ENCODE results near the gene E2F3.

E2F3 gene

GRCh38 chr6:20402342-20403069, 827 bp downstream of the E2F3 start:
- DNase-seq: peak; percentile 10 to 12

- DNase-seq: peak; percentile 88 to 91
Observed at GRCh38 chr6:20403070-20403765, 1.5 kb downstream of the E2F3 start.

DNA sequence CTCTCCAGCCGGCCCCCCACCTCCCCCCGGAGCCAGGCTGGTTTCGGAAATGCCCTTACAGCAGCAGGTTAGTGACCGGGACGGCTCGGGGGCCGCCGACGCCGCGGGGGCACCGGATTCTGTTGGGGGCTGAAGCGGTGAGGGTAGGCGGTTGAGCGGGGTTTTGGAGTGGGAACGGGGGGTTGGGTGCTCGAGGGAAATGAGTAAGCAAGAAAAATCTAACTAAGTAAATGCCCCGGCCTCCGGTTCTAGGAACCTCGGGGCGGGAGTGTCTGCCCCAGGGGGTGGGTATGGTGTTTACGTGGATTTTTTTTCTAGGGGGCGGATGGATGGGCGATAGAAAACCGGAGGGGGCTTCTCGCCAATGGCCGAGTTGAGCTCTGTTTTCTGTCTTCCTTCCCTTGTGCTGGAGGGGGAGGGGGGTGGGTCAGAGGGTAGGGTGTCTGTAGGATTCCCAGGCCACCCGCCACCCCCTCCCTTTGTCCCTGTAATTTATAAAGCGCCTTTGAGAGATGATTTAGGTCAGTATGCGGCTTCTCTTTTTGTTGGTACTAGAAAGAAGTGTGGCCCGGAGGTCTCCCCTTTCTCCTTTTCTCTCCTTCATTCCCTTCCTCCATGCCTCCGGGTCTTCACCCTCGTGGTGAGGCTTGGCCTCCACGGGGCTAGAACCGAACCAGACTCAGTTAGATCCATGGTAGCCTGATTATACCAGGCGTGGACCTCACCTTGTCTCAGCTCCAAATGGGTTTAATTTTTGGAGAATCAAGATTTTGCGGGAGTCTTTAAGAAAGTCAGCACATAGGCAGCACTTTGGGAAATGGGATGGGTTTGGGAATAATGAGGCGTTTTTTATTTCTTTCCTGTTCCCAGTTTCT, 2.3 kb downstream of the E2F3 start:
- peak; percentile 76 to 83 for DNase-seq

GRCh38 chr6:20404641-20405032, 3.0 kb downstream of the E2F3 start:
- DNase-seq: peak; percentile 68 to 72

DNA sequence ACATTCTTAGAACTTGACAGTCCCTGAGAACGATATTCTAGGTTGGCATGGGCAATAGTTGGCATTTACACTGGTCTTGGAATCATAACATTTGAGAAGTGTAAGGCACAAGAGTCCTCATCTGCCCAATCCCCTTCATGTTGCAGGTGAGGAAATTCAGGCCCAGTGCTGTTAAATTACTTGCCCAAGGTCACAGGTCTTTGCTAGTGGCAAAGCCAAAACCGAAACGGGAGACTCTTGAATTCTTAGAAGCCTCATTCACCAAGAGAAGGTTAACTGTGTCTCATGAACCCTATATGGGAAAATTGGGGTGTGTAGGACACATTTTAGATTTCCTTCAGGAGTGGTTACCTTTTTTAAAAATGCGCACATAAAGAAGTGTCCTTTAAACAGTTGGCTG, 7.2 kb downstream of the E2F3 start:
- no peak for DNase-seq

- DNase-seq: no peak
Observed at GRCh38 chr6:20409427-20409971, 7.8 kb downstream of the E2F3 start.

DNA sequence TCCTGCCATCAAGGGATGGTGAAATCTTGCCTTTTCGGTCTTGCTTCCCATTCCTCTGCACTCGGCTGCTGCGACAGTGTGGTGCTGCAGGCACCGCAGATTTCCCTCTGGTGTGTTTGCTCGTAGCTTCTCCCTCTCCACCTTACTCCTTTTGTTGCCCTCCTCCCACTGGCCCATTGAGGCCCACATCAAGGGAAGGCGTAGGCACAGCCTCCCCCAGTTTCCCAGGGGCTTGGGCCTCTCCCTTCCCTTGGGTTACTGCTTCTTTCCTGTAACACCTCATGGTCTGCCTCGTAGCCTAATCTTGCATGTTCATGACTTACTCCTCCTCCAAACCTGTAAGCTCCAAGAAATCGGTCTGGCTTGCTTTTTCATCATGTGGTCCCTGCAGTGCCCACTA, 9.9 kb downstream of the E2F3 start:
- no peak for DNase-seq

- DNase-seq: no peak
Observed at GRCh38 chr6:20411953-20412681, 10.4 kb downstream of the E2F3 start.

- no peak for DNase-seq
Observed at GRCh38 chr6:20412682-20413073, 11.0 kb downstream of the E2F3 start.

DNA sequence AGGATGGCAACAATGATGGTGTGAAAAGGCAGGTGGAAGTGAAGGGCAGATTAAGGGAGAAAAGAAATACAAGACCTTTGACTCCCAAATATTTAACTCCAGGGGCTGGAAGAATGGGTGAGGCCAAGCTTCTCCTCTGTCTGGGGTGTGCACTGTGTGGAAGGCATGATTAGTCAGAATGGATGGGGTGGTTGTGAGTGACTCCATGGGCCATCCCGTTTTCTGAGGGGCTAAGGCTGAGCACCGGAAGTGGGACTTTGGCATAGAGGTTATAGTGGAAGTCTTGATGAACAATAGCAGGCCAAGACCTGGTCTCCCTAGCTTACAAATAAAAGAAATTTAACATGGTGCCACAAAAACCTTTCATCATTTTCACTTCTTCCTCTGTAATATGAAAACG, 12.1 kb downstream of the E2F3 start:
- DNase-seq: no peak

DNA sequence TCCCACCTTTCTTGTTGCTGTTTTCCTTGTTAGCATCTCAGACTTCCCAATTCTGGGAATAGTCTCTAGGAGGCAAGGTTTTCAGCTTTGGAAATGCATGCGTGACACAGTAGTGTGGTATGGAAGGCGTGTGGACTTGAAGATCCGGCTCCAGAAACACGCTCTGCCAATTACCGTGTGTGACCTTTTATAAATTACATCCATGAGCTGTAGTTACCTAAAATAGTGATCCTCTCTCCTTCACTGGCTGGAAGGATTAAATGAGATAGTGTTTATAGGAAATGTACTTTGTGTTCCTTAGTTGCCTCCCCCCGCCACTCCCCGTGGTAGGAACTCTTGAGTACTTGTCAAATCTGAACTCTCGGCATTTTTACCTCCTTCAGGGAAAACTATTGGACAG, 13.0 kb downstream of the E2F3 start:
- DNase-seq: no peak

DNA sequence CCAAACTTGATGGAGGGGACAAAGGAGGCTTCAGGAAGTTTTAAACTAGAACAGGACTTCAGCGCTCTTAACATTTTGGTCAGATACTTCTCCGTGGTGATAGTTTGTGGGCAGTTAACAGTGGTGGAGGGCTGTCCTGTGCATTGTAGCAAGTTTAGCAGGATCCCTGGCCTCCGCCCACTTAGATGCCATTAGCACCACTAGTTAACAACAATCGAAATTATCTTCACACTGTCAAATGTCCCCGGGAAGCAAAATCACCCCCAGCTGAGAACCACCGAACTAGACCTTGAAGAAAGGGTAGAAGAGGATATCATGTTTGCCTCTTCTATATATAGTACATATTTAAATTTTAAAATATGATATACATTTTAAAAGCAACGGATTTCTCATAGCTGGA, 13.6 kb downstream of the E2F3 start:
- no peak for DNase-seq

GRCh38 chr6:20415712-20416454, 14.2 kb downstream of the E2F3 start:
- no peak for DNase-seq

GRCh38 chr6:20416567-20417345, 15.1 kb downstream of the E2F3 start:
- no peak for DNase-seq

DNA sequence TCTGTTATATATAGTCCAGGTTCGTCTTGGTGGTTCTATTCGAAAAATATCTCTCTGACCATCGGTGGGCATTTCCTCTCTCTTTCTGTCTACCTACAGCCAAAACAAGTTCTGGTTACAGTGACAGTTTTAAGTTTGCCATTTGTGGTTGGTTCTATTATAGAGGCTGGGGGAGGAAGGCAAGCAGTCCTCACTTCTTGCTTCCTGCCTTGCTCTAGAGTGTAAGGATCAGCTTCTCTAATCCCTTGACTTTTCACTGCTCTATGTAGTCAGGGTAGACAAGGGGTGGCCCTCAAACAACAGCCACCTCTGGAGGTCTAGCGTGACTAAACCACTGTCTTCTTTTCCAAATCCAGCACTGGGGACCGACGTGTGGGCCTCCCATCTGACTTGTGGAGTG, 16.1 kb downstream of the E2F3 start:
- no peak for DNase-seq

- DNase-seq: no peak
Observed at GRCh38 chr6:20426177-20427082, 24.8 kb downstream of the E2F3 start.

DNA sequence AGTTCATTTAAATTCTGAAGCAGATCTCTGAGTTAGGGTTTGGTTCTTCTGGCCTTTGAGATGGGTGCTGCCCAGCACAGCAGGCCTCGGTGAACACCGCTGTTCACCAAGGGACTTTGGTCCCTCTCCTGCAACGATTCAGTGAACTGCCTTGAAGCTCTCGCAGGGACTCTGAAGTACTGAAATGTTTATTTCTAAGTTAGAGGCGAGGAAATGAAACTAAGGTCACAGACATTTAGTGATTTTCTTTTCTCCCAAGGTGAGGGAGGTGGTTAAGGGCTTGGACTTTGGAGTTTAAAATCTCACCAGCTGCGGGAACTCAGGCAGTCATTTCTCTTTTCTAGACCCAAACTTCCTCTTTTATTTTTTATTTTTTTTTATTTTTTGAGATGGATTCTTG, 26.2 kb downstream of the E2F3 start:
- no peak for DNase-seq

- DNase-seq: no peak
Observed at GRCh38 chr6:20432692-20433091, 31.0 kb downstream of the E2F3 start.

DNA sequence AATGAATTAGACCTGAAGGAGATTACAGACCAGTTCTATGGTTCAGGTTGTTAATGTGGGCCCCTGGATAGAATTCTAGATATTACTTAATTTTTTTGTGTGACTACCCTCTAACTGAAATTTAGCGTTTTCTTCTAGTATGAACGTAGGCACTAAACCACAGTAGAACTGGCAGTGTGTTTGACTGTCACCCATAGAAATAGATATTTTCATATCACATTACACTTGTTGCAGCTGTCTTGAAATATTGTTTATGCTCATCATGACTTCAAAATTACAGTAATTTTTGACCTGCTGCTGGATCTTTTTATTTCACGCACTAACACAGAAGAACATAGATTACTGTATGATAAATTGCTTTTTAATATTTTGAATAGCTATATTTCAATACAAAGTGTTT, 31.6 kb downstream of the E2F3 start:
- DNase-seq: no peak

DNA sequence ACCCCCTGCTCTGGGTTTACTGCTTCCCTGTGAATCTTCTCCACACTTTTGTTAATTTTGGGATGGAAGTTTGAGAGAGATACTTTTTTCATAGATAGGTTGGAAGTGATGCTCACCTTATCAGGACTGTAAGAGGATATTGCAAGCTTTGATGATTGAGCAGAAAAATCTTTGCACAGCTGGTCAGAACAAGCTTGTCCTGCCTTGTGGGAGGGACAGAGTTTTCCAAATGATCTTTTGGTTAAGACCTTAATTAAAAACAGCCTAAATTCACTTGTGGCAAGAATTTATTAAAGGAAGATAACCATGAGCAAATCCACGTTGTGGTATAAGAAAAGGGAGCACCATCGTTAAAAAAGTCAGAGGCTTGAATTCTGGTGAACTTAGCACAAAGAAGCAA, 32.2 kb downstream of the E2F3 start:
- no peak for DNase-seq
